Ammon's horn (tissue), 1 donor: ENCODE data around the gene PHGDH.
"Not testable (repeated sequence)": the region's sequence is repeated elsewhere in the genome, so short reads cannot be mapped to it uniquely, and the experiment has no call there.

Source experiments
- DNase-seq: peaks from one replicate; pipeline ENCODE4 v3.0.0-alpha.2; 2016; ENCODE audit warnings: low spot score

Gene PHGDH

DNA sequence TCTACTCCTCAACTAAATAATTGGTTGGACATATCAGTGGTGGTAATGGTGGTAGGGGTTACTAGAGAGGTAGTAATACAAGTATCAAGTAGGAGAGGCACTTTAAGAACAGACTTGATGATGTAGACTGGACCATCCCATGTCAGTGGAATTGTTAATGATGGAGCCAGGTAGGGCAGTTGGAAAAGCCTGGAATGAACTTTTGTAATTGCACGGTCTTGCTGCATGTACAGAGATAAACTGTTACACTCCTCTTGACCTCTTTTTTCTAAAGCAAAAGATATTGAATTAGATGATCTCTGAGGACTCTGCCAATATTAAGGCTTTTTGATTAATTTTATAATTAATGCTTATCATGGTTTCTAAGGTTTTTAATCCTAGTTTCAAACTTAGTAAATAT lies 51.2 kb downstream of the PHGDH start:
- DNase-seq: no peak

DNA sequence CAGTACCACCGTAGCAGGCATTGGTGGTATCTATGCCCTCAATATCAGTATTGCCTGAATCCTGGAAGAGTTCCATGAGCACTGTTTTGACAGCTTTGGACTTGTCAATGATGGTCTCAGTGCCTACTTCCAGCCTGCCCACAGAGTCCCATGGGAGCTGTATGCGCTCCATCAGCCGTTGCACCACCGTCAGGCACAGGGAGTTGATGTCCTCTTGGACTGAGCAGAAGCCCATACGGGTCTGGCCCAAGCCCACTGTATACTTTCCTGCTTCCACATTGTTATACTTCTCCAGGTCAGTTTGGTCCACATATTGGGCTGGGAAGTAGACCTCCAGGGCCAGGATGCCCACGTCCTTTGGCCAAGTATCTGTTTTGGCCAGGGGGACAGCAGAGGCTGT lies 52.5 kb downstream of the PHGDH start:
- DNase-seq: no peak

GRCh38 chr1:119766374-119766794 lies 54.6 kb downstream of the PHGDH start:
- DNase-seq: peak; percentile 66

DNA sequence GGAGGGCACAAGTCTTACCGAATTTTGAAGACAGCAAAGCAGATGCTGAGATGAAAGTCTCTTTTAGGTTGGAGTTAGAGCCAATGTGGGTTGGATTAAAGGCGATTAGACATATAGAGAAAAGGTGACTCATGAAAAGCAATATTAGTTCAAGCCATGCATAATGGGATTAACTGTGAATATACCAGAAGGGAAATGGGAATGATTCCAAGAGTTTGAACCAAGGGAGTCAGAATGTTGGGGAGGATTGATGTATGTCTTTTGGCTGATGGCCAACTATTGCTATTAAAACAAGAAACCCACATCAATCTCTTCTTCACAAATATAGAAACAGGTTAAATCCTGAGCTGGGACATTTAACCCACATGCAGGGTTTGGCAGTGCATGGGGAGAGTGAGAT lies 55.8 kb downstream of the PHGDH start:
- no peak for DNase-seq

DNA sequence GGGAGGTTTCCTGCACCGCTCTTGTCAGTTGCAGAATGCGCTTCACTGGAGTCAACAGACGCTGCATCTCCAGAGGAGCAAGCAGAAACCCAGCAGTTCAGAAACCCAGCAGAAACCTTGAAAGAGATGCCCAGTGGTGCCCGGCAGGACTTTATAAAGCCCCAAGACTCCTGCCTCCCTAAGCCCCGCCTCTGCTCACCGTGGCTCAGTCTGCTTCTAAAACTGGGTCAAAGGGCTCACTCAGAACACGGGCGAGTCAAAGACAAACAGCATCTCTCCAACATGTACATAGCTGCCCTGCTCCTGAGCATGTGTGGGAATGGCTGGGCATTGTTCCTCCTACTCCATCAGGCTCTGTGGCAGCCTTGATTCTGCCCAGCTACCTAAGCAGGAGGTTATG lies 57.0 kb downstream of the PHGDH start, which contains the start of gene HMGCS2:
TSS of gene HMGCS2 (minus strand) at position 128 of the 400 bp plus-strand sequence. CDS start at position 67, 61 bp downstream.
- no peak for DNase-seq

DNA sequence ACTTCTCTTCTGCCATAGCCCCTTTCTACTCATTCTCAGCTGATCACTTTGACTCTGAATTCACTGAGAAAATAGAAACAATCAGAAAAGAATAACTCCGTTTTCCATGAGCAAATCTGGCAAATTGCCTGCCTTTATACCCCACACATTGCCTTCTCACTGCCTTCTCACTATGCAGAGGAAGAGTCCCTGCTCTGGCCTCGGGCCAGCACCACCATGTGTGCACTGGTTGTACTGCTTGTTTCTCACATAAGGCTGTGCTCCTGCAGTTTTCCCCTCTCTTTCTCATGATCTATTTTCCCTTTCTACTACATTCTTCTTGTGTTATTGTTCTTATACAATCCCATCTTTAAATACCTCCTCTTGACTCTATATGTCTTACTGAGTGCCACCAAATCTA lies 59.3 kb downstream of the PHGDH start:
- peak; percentile 74 for DNase-seq

GRCh38 chr1:119771770-119772169 lies 60.0 kb downstream of the PHGDH start:
- no peak for DNase-seq

DNA sequence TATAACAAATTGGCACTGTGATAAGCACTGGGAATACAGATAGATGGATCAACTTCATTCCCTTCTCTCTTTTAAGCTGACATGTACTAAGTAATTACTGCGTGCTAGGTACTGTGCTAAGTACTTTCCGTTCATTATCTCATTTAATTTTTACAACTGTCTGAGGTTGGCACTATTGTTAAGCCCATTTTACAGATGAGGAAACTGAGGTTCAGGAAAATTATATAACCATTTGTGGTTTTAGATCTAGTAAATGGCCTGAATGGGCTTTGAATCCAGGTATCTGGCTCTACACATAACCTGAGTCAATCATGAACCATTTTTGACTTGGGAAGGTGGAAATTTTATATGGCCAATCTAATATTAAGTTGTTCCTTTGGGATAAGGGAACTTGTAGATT lies 60.6 kb downstream of the PHGDH start:
- DNase-seq: no peak

DNA sequence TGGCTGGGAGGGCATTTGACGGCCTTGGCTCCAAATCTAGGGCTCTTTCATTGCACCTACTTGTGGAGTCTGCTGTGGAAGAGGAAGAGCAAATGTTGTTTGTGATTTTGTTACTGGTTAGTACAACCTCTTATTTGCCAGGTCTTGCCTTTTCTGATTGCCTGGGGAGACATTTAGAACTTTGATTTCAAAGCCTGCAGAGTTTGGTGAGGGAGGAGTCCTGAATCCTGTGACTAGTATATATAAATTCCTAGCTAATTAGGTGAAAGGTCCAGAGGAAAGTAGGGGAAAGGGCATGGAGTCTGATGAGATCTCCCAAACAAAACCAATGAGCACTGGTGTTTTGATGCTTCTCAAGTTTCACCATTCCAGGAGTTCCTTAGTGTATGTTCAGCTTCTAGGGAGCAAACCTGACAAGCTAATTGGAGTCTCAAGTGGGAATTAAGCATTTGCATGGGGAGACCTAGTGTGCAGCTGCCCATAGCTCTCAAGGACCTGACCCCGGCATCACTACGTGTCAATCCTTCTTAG lies 62.0 kb downstream of the PHGDH start:
- DNase-seq: no peak

- no peak for DNase-seq
Observed at GRCh38 chr1:119774746-119775490, 63.2 kb downstream of the PHGDH start.

GRCh38 chr1:119778359-119778758 lies 66.6 kb downstream of the PHGDH start:
- no peak for DNase-seq

DNA sequence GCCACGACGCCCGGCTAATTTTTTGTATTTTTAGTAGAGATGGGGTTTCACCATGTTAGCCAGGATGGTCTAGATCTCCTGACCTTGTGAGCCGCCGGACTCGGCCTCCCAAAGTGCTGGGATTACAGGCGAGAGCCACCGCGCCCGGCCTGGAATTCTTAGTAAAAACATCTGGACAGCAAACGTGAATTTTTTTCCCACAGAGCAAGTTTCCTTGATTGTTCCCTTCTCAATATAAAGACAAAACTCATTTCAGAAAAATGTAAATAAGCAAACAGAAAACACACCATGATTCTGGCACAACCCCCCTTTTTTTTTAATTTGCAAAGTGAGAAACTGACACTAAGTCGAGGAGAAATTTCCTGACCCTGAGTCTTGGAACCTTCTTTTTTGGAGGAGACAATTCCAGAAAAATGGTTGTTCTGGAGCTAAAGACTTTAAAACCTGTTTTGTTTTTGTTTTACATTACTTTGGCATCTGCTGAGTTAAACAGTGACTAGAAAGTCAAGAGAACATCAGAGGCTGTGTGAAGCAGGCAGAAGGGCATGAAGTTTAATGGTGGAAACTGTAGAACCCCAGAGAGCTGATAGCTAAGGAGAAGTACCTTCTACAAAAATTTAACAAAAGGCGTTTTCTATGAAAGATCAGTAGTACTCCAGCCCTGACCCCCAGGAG lies 67.3 kb downstream of the PHGDH start:
- DNase-seq: no peak

DNA sequence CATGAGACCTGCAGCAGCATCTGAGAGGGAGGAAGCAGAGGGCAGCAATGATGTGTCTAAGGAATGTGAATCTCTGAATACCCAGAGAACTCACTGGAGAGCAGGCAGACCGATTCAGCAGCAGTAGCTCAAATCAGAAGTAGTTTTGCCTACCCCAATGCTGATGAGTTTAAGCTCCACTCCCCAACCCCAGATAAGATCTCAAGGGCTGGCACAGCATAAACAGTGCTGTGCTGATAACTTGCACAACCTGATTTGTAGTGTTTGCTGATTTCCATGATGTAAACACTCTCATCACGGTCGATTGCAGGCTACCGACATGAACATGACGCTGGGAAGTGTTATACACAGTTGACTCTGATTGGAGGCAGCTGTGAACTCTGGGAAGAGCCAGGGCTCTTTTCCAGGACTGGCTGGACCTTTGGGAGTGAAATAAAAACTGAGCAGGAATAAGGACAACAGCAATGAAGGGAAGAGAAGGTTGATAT lies 68.2 kb downstream of the PHGDH start:
- no peak for DNase-seq

DNA sequence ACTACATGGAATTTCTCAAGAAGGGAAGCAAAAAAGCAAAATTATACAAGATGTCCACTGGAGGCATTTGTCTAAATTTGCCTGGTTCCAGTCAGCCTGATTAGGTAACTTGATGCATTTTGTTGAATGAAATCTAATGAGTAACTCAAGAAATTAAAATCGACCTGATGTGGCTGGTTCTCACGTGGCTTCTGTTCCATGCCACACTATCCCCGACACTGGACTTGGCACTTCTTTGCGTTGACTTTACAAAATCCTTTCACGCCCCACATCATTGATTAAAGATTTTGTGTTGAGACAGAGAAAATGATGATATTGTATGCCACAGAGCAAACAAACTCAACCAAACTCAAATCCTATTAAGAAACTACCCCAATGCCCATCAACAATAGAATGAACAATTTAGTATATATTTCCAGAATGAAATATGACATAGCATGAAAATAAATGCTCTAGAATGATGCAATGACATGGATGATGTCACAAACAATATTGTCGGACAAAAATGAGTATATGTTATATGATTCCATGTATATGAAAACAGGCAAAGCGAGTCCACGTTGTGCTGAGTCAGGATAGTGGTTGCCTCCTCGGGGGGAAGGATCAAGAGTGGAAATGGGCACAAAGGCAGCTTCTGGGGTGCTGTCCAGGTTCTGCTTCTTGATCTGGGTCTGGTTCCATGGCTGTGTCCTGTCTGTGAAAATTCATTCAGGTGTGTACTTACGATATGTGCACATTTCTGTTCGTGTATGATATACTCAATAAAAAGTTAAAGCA lies 69.9 kb downstream of the PHGDH start:
- no peak for DNase-seq

- no peak for DNase-seq
Observed at GRCh38 chr1:119782631-119783325, 71.0 kb downstream of the PHGDH start.

- DNase-seq: no peak
Observed at GRCh38 chr1:119783354-119784185, 71.8 kb downstream of the PHGDH start.

GRCh38 chr1:119784191-119784781 lies 72.6 kb downstream of the PHGDH start:
- no peak for DNase-seq

DNA sequence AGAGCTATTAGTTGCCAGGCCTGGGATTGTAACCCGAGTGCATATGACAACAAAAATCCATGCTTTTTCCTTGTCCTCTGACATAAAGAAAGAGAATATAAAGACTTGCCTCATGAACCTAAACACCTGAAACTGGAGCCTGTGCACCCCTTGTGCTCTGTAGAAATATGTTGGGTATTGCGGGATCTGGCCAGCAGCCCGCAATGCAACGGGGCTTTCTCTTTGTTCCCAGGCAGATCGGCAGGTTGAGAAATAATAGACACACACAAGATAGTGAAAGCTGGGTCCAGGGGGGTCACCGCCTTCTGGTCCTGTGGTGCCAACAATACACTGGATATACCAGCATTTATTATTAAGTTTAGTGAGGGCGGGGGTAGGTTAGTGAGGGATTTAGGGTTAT lies 74.3 kb downstream of the PHGDH start:
- not testable (repeated sequence) for DNase-seq

- DNase-seq: not testable (repeated sequence)
Observed at GRCh38 chr1:119786473-119787050, 74.8 kb downstream of the PHGDH start.

GRCh38 chr1:119787776-119788175 lies 76.0 kb downstream of the PHGDH start:
- DNase-seq: no peak
